Caco-2 (cell line): Measurements from ENCODE around the gene FABP1. TPM values are rescaled to one million over a fixed set of nuclear protein-coding genes. Genes with fewer than 3 reads are reported as not detected.

Source experiments
- BruUV-seq: library from RNA; stranded (reverse); fragments of 400-500 nt; replicated peaks from 2 replicates; lab custom pipeline; 2021; lab: Mats Ljungman, UMichigan
- CTCF ChIA-PET: fragments of 300-600 bp; sonication (Branson Sonifier 250); formaldehyde crosslinking; loops from one replicate; lab custom pipeline; 2022; ENCODE audit warnings: antibody characterized with exemption; lab: Charles Lee
- POLR2A ChIA-PET: fragments of 300-600 bp; sonication (Branson Sonifier 250); formaldehyde crosslinking; loops from one replicate; lab custom pipeline; 2022; ENCODE audit warnings: antibody characterized with exemption; lab: Charles Lee
- DNase-seq, 2 experiments: peaks; one replicate each; pipeline versions ENCODE4 v3.0.0 to v3.0.0-alpha.2; 2020 to 2022
- H3K27me3 ChIP-seq: replicated peaks from 2 replicates; pipeline ENCODE4 v1.6.0; 2011; ENCODE audit warnings: low read length; ENCODE audit not compliant: control insufficient read depth, insufficient read depth
- H3K36me3 ChIP-seq: 2 replicates; pipeline ENCODE4 v1.5.1; 2011; ENCODE audit warnings: low read length; ENCODE audit not compliant: control insufficient read depth, insufficient read depth
- H3K4me1 ChIP-seq: fragments of 250-450 bp; sonication (Bioruptor Pico); 2 replicates; pipeline ENCODE4 v1.5.1; 2020; ENCODE audit warnings: mild to moderate bottlenecking
- H3K4me3 ChIP-seq: 2 replicates; pipeline ENCODE4 v1.5.1; 2011; ENCODE audit warnings: low read depth, mild to moderate bottlenecking, control low read depth, low read length
- H3K9me3 ChIP-seq: fragments of 250-450 bp; sonication (Bioruptor Pico); 2 replicates; pipeline ENCODE4 v1.5.1; 2020; ENCODE audit warnings: mild to moderate bottlenecking, moderate library complexity
- H3K27ac Mint-ChIP-seq: one replicate; pipeline ENCODE4 v1.8.0; 2022; ENCODE audit warnings: mixed read lengths; ENCODE audit not compliant: unreplicated experiment
- H3K27me3 Mint-ChIP-seq: one replicate; pipeline ENCODE4 v1.8.0; 2022; ENCODE audit warnings: mixed read lengths; ENCODE audit not compliant: insufficient read depth, unreplicated experiment
- H3K36me3 Mint-ChIP-seq: one replicate; pipeline ENCODE4 v1.8.0; 2022; ENCODE audit warnings: mild to moderate bottlenecking, mixed read lengths; ENCODE audit not compliant: insufficient read depth, unreplicated experiment
- H3K4me1 Mint-ChIP-seq: one replicate; pipeline ENCODE4 v1.8.0; 2022; ENCODE audit warnings: low read depth, mixed read lengths; ENCODE audit not compliant: unreplicated experiment
- H3K4me3 Mint-ChIP-seq: one replicate; pipeline ENCODE4 v1.8.0; 2022; ENCODE audit warnings: mild to moderate bottlenecking, moderate library complexity, mixed read lengths; ENCODE audit not compliant: unreplicated experiment
- H3K9me3 Mint-ChIP-seq: one replicate; pipeline ENCODE4 v1.8.0; 2022; ENCODE audit warnings: mixed read lengths; ENCODE audit not compliant: unreplicated experiment
- CTCF ChIP-seq, 2 experiments: fragments of 200-600 bp in 1 of 2; IDR thresholded peaks; 1 replicate in 1 of 2; 2 replicates in 1 of 2; pipeline versions ENCODE4 v1.5.1 to v1.8.0; 2011 to 2022; ENCODE audit warnings: antibody characterized with exemption in 1 of 2, control low read depth in 1 of 2, inconsistent platforms in 1 of 2, low read depth in 1 of 2, low read length in 1 of 2, mild to moderate bottlenecking in 1 of 2, moderate library complexity in 1 of 2; ENCODE audit not compliant: insufficient read depth in 1 of 2, severe bottlenecking in 1 of 2, unreplicated experiment in 1 of 2
- intact Hi-C: fragments of 100-400 bp; cut with micrococcal nuclease; formaldehyde crosslinking; loops from one replicate; pipeline ENCODE4 v1.10.0; 2022; ENCODE audit not compliant: unreplicated experiment
- total RNA-seq: library from RNA; stranded (reverse); gene quantifications from 2 replicates; pipeline ENCODE4 v1.2.3, GENCODE V29; 2022

Gene FABP1
- total RNA-seq, 1 experiment from 2014 or later = 44.5 TPM

GRCh38 chr2:88096708-88097107, 31.2 kb downstream of the FABP1 start:
- intact Hi-C loops = no loop called here
- no peak for TF ChIP-seq CTCF (IDR thresholded peaks at IDR 0.05; ENCODE audit: insufficient read depth in 1 of 2, low read depth in 1 of 2, low read length in 1 of 2, severe bottlenecking in 1 of 2, unreplicated experiment in 1 of 2)
- Mint-ChIP-seq H3K9me3 (no peaks in the 10 kb centered on the region), H3K27me3 (no peaks in the 10 kb centered on the region), H3K36me3 (no peaks in the 10 kb centered on the region), H3K4me3 (no peak overlapping the region), H3K4me1 (no peaks in the 10 kb centered on the region), H3K27ac (peak overlapping the region; percentile 2)
- ChIA-PET POLR2A (no interaction called here), CTCF (interaction anchor here (2.7 kb wide), 1 partner anchor 36 kb away, joined by 7 read pairs; no protein-coding TSS in a partner anchor)
- Histone ChIP-seq H3K4me1 (no peaks in the 10 kb centered on the region), H3K27me3 (no peaks in the 10 kb centered on the region), H3K36me3 (no peaks in the 10 kb centered on the region), H3K9me3 (no peaks in the 10 kb centered on the region), H3K4me3 (no peak overlapping the region)
- BruUV-seq = no TSS peak
- DNase-seq = no peak

- BruUV-seq = no TSS peak
- no peaks in the 10 kb centered on the region for H3K36me3 Mint-ChIP-seq
These were observed 32.8 kb downstream of the FABP1 start for GRCh38 chr2:88095022-88095421.

GRCh38 chr2:88092773-88093172, 35.1 kb downstream of the FABP1 start:
- Histone ChIP-seq H3K27me3 (no peaks in the 10 kb centered on the region), H3K36me3 (no peaks in the 10 kb centered on the region), H3K9me3 (no peaks in the 10 kb centered on the region), H3K4me3 (no peak overlapping the region), H3K4me1 (no peaks in the 10 kb centered on the region)
- Mint-ChIP-seq H3K27me3 (no peaks in the 10 kb centered on the region), H3K9me3 (no peaks in the 10 kb centered on the region), H3K4me3 (no peak overlapping the region), H3K4me1 (no peaks in the 10 kb centered on the region), H3K36me3 (no peaks in the 10 kb centered on the region), H3K27ac (no peak overlapping the region)
- no peak for DNase-seq
- BruUV-seq = no TSS peak
- no peak for TF ChIP-seq CTCF (IDR thresholded peaks at IDR 0.05; ENCODE audit: insufficient read depth in 1 of 2, low read depth in 1 of 2, low read length in 1 of 2, severe bottlenecking in 1 of 2, unreplicated experiment in 1 of 2)
- POLR2A ChIA-PET = interaction anchor here (0.7 kb wide), 1 partner anchor 9 kb away, joined by 3 read pairs; no protein-coding TSS in a partner anchor
- CTCF ChIA-PET = no interaction called here
- intact Hi-C loops = no loop called here

More at GRCh38 chr2:88095022-88095421, 32.8 kb downstream of the FABP1 start:
- Mint-ChIP-seq H3K4me1 (no peaks in the 10 kb centered on the region), H3K27ac (no peak overlapping the region), H3K9me3 (no peaks in the 10 kb centered on the region), H3K27me3 (no peaks in the 10 kb centered on the region), H3K4me3 (no peak overlapping the region)
- POLR2A ChIA-PET = no interaction called here
- Histone ChIP-seq H3K27me3 (no peaks in the 10 kb centered on the region), H3K36me3 (no peaks in the 10 kb centered on the region), H3K9me3 (no peaks in the 10 kb centered on the region), H3K4me1 (no peaks in the 10 kb centered on the region), H3K4me3 (no peak overlapping the region)
- no peak for TF ChIP-seq CTCF (IDR thresholded peaks at IDR 0.05; ENCODE audit: insufficient read depth in 1 of 2, low read depth in 1 of 2, low read length in 1 of 2, severe bottlenecking in 1 of 2, unreplicated experiment in 1 of 2)
- intact Hi-C loops = no loop called here
- no peak for DNase-seq
- CTCF ChIA-PET = interaction anchor here (2.7 kb wide), 1 partner anchor 34 kb away, joined by 7 read pairs; no protein-coding TSS in a partner anchor
